ENCODE measurements around the gene ZNF394.

GRCh38 chr7:99448855-99449254 is 51.2 kb downstream of the ZNF394 start:
- TF ChIP-seq CTCF (IDR thresholded peaks at IDR 0.05): no peak
- no peak for TF ChIP-seq EP300 (IDR thresholded peaks at IDR 0.05)
- TF ChIP-seq POLR2AphosphoS5 (IDR thresholded peaks at IDR 0.05): no peak

All from stomach (tissue), 4 donors.